ENCODE data around the gene DHRS3. TPM values are rescaled to one million over a fixed set of nuclear protein-coding genes. Genes with fewer than 3 reads are reported as not detected.
A peak's percentile ranks its signal among the peaks of the same experiment; 100 is the strongest.

DHRS3 gene
- total RNA-seq, 1 donor from 2014 or later, result 60.5 TPM

DNA sequence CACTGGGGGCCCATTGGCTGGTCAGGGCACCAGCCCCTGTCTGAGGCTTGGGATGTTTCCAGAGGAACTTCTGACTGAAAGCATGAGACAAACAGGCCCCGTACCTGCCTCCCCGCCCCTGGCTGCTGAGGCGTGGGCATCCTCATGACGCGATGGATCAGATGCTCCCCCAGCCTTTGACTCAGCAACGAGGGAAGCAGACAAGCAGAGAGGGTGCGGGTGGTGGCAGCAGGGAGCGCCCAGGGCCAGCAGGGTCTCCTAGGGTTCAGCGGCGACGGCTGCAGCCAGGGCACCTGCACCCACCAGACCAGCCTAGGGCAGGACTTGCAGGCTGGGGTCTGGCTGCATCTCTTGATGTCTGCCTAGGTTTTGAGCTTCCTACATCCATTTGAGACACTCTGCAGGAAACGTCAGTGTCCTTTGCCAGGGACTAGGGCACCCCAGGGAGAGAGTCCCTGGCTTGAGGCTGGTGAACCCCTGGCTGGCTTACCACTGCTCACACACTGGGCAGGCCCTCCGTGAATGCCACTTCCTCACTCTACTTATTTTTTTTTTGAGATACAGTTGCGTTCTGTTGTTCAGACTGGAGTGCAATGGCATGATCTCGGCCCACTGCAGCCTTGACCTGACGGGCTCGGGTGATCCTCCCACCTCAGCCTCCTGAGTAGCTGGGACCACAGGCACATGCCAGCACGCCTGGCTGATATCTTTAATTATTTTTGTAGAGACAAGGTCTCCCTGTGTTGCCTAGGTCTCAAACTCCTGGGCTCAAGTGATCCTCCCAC is 63.3 kb downstream of the DHRS3 start:
- TF ChIP-seq, protein P1, sequence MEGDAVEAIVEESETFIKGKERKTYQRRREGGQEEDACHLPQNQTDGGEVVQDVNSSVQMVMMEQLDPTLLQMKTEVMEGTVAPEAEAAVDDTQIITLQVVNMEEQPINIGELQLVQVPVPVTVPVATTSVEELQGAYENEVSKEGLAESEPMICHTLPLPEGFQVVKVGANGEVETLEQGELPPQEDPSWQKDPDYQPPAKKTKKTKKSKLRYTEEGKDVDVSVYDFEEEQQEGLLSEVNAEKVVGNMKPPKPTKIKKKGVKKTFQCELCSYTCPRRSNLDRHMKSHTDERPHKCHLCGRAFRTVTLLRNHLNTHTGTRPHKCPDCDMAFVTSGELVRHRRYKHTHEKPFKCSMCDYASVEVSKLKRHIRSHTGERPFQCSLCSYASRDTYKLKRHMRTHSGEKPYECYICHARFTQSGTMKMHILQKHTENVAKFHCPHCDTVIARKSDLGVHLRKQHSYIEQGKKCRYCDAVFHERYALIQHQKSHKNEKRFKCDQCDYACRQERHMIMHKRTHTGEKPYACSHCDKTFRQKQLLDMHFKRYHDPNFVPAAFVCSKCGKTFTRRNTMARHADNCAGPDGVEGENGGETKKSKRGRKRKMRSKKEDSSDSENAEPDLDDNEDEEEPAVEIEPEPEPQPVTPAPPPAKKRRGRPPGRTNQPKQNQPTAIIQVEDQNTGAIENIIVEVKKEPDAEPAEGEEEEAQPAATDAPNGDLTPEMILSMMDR (conservative IDR thresholded peaks at IDR 0.05; ENCODE audit: low read depth, low read length), result no peak
- no peak for DNase-seq (ENCODE audit: low read depth)
- H3K4me3 ChIP-seq (ENCODE audit: low read depth, low read length), result no peak overlapping the region

DNA sequence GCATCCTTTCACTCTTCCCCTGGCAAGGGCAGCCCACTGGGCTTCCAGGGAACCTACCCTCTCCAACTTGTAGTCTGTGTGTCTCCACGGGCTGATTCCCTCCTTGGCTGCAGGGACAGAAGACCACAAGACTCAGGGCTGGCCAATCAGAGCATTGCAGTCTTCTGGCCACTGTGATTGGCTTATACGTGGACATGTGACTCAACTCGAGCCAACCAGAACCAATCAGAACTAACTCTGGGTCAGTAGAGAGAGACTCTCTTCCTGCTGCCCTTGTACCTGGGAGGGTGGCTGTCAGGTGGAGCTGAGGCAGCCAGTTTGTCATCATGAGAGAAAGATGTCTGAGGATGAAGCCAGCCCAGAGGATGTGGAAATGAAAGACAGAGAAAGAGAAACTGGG is 64.0 kb downstream of the DHRS3 start:
- no peak for DNase-seq (ENCODE audit: low read depth)
- TF ChIP-seq, protein P1 (conservative IDR thresholded peaks at IDR 0.05; ENCODE audit: low read depth, low read length), result no peak

DNA sequence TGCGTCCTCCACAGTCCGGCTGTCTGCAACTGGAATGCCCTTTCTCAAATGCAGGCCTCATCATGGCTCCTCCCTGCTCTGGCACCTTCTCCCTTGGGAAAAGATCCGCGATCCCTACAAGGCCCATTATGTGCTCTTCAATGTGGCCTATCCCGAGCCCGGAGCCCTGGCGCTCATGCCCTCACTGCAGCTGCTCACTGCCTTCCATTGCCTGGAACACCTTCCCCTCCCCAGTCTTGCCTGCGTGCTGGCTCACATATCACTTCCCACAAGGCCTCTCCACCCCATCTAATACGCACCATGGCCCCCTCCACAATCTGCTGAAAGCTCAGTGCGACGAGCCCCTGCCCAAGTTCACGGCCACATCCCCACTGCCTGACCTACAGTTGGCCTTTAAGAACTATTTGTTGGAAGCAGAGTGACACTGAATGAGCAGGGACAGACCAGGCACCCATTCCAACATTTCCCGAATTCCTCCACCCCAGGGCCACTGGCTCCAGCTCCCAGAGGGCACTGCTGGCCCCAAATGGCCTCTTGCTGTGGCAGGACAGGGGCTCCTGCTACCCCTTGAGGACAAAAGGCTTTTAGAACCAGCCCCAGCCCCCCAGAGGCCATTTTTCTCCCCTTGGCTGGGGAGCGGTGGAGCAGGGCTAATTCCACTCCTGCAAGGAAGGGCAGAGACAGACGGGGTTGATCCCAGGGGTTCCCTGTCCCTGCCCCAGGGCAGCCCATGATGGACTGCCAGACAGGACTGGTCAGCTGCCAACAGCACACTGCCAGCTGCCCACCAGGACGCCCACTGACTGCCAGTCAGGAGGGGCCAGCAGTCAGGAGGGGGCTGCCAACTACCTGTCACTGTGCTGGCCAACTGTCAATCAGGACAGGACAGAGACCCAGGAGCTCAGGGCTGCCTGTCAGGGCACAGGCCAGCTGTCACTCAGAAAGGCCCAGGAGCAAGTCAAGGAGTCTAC is 64.8 kb downstream of the DHRS3 start:
- DNase-seq (ENCODE audit: low read depth), result no peak
- no peak overlapping the region for H3K4me3 ChIP-seq (ENCODE audit: low read depth, low read length)
- TF ChIP-seq, protein P1 (conservative IDR thresholded peaks at IDR 0.05; ENCODE audit: low read depth, low read length), result no peak

More for the DNA sequence above, 64.0 kb downstream of the DHRS3 start:
- H3K4me3 ChIP-seq (ENCODE audit: low read depth, low read length), result no peak overlapping the region

DNA sequence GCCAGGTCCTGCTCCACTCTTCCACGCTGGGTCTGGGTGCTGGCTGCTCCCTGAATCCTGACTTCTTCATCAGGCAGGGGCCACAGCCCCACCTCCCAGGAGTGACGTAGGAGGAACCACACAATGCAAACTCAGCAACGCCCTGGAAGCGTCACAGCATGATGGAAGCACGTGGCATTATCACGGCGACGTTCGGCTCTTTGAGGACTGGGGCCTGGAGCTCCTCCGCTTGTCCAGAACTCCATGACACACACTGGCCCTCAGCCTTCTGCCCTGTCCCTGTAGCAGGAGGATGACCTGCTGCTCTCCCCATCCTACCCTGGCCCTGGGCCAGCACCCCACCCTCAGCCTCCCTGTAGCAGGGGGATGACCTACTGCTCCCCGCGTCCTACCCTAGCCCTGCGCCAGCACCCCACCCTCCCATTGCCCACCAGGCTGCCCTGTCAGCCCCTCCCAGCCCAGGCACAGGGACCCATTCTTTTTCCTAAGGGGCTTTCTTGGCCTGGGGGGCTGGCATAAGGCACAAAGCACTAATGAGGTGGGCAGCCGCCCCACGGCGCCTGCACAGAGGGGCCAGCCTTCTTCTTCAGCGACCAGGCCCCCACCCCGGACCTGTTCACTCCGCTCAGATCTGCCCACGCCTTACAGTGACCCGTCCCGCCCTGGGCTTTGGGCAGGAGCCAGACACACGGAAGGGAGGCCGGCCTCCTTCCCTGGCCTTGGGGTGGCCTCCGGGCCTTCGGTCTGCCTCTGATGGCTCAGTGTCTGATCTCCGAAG is 65.7 kb downstream of the DHRS3 start:
- DNase-seq (ENCODE audit: low read depth), result no peak
- H3K4me3 ChIP-seq (ENCODE audit: low read depth, low read length), result no peak overlapping the region
- TF ChIP-seq, protein P1 (conservative IDR thresholded peaks at IDR 0.05; ENCODE audit: low read depth, low read length), result no peak

DNA sequence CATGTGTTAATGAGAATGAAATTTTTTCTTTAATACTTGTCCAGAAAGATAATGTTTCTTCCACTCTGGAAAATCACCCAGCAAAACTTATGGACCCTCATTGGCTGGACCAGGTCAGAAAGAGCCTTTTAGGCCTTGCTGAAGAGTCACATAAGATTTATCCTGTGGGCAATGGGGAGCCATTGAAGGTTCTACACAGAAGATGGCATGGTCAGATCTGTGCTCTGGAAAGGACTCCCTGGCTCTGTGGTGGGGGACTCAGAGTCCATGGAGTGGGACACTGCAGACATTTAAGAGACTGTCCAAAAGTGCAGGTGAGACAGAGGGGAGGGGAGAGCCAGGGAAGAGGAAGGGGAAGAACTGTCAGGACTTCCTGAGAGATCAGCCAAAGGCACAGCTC is 66.4 kb downstream of the DHRS3 start:
- TF ChIP-seq, protein P1 (conservative IDR thresholded peaks at IDR 0.05; ENCODE audit: low read depth, low read length), result no peak
- DNase-seq (ENCODE audit: low read depth), result no peak
- no peak overlapping the region for H3K4me3 ChIP-seq (ENCODE audit: low read depth, low read length)

DNA sequence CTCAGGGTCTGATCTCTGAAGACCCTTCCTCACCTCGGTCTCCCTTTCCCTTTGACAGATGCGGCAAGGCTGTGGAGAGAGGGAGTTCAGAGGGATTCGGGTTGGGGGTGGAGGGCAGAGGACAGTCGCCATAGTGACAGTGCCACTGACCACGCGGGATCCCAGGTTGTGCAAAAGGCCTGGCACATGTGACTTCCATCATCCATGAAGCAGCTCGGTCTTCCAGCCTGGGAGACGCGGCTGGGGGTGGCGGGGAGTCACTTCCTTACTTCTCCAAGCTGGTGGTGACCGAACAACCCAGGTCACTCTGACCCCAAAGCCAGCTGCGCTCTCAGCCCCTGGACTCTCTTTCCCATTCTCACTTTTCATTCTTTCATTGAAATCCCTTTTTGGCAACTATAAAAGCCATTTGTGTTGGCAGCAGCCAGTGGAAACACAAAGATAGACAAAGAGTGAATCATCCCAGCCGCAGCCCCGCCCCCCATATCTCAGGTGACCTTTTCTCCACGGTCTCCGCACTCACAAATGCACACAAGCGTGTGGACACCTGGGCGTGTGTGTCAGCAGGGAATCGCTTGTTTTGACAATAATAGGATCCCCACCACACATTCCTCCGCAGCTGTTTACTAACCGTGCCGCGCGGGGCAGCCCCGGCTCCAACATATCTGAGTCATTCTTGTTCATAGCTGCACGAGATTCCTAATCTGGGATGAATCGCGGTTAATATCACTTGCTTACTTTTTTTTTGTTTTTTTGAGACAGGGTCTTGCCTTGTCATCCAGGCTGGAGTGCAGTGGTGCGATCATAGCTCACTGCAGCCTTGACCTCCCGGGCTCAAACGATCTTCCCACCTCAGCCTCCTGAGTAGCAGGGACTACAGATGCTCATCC is 68.3 kb downstream of the DHRS3 start:
- no peak overlapping the region for H3K4me3 ChIP-seq (ENCODE audit: low read depth, low read length)
- DNase-seq (ENCODE audit: low read depth), result peak; percentile 90
- TF ChIP-seq, protein P1 (conservative IDR thresholded peaks at IDR 0.05; ENCODE audit: low read depth, low read length), result no peak

All from epithelial cell of proximal tubule (primary cell).